Hematopoietic multipotent progenitor cell treated with erythropoietin and hydrocortisone succinate and interleukin-3 and kit ligand, for 17 days (in vitro differentiated cells): ENCODE measurements around the gene TNFRSF19.
A peak's percentile ranks its signal among the peaks of the same experiment; 100 is the strongest.
"Not testable (repeated sequence)": the region's sequence is repeated elsewhere in the genome, so short reads cannot be mapped to it uniquely, and the experiment has no call there.

ENCODE experiments used
- DNase-seq: peaks from one replicate; pipeline ENCODE4 v3.0.0-alpha.2; 2015; ENCODE audit warnings: low spot score

TNFRSF19 gene

DNA sequence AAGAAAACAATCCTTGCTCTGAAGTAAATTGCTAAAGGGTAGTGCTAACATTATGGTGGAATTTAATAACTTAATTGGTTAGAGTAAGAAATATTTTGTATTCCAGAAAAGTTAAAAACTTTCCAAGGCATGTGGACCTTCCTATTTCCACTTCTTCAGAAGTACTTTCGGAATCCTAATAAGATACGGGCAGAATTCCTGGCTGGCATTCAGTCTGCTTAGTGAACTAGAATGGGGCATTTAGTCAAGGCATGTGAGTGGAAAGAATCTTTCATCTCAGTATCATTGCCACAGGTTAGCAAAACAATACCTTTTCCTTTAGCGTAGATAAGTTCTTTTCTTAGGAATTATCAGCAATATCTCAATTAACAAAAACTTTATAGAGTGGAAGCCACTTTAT is 85.1 kb downstream of the TNFRSF19 start:
- DNase-seq = no peak

GRCh38 chr13:23656637-23657371 is 86.6 kb downstream of the TNFRSF19 start:
- no peak for DNase-seq

GRCh38 chr13:23658929-23659541 is 88.8 kb downstream of the TNFRSF19 start:
- DNase-seq = no peak

- DNase-seq = no peak
These were observed 90.0 kb downstream of the TNFRSF19 start for GRCh38 chr13:23660249-23660648.

DNA sequence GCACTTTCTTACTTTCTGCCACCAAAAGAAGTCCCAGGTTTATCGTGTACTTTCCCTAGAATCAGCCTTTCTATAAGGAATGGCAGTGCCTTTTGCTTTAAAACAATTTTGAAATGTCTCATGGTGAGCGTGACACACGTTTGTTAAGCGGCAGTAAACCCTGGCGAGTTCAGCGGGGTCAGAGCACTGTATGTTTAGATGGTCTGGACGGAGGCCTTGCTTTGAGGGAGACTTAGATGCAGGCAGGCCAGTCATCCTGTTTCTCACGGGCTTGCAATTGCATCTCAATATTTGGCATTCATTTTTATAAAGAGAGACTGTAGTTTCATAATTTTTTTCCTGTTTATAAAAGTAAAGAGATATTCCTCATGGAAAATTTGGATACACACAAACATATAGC is 96.4 kb downstream of the TNFRSF19 start:
- no peak for DNase-seq

DNA sequence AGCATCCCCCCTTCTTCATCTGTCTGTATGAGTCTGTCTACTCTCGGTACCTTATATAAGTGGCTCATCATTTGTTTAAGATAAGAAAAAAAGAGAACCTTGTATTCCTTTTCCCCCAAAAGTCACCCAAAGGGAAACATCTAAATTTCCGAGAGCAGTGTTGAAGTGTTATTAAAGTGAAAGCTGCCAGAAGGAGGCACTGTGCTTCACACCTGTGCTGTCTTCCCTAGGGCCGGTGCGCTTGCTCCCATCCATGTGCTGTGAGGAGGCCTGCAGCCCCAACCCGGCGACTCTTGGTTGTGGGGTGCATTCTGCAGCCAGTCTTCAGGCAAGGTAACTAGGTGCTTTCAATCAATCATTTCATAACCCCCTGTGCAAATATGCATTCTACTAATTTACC is 97.5 kb downstream of the TNFRSF19 start:
- no peak for DNase-seq

DNA sequence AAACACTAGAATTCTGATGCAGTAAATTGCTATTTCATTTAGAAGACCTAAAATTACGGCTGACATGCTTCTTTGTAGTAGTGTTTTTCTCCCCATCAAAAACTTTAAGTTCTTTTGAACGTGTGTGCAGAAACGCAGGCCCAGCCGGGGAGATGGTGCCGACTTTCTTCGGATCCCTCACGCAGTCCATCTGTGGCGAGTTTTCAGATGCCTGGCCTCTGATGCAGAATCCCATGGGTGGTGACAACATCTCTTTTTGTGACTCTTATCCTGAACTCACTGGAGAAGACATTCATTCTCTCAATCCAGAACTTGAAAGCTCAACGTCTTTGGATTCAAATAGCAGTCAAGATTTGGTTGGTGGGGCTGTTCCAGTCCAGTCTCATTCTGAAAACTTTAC is 98.3 kb downstream of the TNFRSF19 start:
- DNase-seq = no peak

GRCh38 chr13:23670793-23671192 is 100.6 kb downstream of the TNFRSF19 start:
- peak; percentile 26 for DNase-seq

DNA sequence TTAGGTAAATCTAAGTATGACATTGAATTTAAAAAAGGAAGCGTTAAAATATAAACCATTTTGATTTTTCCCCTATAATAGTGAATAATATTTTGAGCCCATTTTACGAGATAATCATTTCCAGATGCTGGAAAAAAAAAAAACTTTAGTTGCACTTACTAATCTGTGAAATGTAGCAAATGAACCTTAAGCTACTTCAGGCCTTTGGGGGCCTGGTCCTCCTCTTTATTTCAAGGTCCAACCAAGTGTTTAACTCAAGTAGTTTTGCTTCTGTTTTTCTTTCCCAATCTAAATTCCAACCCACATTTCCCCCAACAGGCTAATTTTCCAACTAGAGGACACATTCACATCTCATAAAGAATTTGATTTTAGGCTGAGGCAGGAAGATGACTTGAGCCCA is 101.2 kb downstream of the TNFRSF19 start:
- no peak for DNase-seq

DNA sequence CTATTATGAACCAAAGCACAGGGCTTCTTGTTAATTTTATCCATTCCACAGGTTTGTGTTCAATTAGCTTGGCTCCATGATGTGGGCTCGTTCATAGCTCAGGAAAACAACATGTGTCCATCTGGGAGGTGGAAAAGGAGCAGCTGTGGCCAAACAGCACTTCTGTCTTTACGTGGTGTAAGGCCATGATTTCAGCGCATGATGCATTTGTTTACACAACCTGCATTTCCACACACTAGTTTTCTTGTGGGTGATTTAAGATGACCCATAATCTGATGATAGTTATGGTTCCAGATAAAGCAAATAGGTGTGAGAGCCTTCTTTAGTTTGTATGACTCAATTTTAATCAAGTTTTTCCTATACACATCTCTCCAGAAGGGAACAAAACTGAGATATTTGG is 101.7 kb downstream of the TNFRSF19 start:
- no peak for DNase-seq

DNA sequence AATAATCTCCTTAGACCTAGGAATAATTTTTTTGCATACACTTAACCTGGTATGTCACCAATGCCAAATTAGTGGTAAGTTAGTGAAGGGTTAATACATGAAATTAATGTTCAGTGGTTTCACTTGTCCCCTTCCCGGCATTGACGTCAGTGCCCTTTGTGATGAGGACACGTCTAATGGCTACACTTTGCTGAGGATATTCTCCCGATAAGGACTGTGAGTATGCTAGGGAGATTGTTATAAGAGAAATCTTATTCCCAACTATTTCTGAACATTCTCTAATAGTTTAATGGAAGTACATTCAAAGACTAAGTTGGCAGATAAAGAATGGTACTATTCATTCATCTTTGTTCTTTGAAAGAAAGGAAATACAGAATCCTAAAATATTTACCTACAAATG is 102.4 kb downstream of the TNFRSF19 start:
- DNase-seq = no peak

DNA sequence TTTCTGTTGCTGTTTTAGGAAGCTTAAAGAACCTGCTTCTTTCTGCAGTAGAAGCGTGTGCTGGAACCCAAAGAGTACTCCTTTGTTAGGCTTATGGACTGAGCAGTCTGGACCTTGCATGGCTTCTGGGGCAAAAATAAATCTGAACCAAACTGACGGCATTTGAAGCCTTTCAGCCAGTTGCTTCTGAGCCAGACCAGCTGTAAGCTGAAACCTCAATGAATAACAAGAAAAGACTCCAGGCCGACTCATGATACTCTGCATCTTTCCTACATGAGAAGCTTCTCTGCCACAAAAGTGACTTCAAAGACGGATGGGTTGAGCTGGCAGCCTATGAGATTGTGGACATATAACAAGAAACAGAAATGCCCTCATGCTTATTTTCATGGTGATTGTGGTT is 103.1 kb downstream of the TNFRSF19 start:
- no peak for DNase-seq

- no peak for DNase-seq
These were observed 103.8 kb downstream of the TNFRSF19 start for GRCh38 chr13:23673867-23674605.

GRCh38 chr13:23674795-23675640 is 104.8 kb downstream of the TNFRSF19 start:
- no peak for DNase-seq

DNA sequence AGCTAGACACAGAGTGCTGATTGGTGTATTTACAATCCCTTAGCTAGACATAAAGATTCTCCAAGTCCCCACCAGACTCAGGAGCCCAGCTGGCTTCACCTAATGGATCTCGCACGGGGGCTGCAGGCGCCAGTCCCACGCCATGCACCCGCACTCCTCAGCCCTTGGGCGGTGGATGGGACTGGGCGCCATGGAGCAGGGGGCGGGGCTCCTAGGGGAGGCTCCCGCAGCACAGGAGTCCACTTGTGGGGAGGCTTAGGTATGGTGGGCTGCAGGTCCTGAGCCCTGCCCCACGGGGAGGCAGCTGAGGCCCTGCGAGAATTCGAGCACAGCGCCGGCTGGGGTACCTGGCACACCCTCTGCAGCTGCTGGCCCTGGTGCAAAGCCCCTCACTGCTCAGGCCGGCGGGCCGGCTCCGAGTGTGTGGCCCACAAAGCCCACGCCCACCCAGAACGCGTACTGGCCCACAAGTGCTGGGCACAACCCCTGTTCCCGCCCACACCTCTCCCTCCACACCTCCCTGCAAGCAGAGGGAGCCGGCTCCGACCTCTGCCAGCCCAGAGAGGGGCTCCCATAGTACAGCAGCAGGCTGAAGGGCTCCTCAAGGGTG is 107.6 kb downstream of the TNFRSF19 start:
- not testable (repeated sequence) for DNase-seq

GRCh38 chr13:23678795-23679194 is 108.6 kb downstream of the TNFRSF19 start:
- no peak for DNase-seq

- DNase-seq = no peak
These were observed 109.0 kb downstream of the TNFRSF19 start for GRCh38 chr13:23679220-23679619.

GRCh38 chr13:23680845-23681669 is 110.8 kb downstream of the TNFRSF19 start:
- DNase-seq = no peak

GRCh38 chr13:23683084-23683483 is 112.9 kb downstream of the TNFRSF19 start:
- DNase-seq = no peak

DNA sequence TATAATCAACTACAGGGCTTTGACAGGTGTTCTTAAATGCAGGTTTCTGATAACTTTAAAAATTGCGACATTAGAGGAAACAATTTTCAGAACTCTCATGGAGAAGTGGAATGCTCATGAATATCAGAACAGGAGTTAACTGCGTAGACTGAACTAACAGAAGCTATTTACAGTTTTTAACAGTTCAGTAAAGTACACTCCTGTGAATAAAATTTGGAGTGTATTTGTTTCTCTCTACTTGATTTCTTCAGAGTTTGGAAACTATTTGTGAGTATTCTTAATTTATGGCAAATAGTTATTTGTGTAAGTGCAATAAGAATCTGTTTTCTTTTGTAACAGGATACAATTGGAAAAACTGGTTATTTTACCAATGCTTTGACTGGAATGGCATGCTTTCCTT is 114.4 kb downstream of the TNFRSF19 start:
- no peak for DNase-seq

DNA sequence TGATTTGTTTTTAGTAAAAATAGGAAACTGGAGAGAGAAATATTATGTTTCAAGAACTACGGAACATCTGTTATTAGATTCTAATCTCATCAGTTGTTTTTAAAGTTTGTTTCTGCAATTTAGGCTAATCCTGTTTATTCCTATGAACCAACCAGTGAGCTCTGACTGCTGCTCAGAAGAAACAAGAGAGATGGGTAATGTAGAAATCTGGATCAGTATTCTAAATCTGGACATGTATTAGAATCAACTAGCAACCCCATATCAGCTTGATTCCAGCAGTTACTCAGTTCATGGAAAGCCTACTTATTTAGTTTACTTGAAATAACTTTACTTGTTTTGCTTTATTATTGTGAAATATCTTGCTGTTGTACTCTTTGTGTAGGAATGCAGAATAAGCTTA is 115.2 kb downstream of the TNFRSF19 start:
- no peak for DNase-seq
